SHP77 treated with DMSO at 0.1 percent for 48 hours (cell line): ENCODE results near the gene BRINP3.
"Not testable (repeated sequence)": the region's sequence is repeated elsewhere in the genome, so short reads cannot be mapped to it uniquely, and the experiment has no call there.

ENCODE experiments used
- DNase-seq: peaks from one replicate; lab custom pipeline; 2025; lab: John Stamatoyannopoulos, UW

The BRINP3 gene

DNA sequence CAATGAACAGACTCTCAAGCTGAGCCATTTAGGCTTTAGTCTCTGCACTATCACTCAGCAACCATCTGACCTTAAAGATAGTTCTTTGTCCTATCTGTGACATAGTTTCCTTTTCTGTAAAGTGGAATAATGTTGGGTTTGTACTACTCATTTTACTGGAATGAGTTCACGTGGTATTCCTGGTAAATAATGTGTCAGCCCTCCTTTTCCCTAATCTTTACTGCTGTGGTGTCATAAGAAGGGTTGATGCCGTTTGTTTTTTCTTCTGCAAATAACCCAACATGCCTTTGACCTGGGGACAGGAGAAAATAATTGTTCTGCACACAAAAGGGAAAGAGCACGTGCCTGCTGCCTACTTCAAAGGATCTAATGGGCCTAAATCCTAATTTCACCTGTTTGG lies 297.8 kb downstream of the BRINP3 start:
- DNase-seq, result no peak

DNA sequence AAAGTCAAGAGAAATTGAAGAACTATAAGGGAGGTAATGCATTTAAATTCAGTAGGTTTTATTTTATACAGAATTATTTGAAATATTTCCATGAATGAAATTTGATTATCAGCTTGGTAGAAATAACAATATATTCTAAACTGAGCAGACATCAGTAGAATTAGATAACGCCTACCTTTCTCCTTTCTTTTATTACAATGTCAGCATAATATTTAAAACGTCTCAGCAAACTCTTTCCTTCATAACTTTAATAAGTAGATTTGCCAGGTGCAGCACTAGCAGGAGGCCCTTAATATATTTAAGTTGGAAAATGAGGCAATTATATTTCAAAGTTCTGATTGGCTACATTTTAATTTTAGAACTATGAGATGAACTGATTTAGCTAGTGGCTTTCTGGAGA lies 298.8 kb downstream of the BRINP3 start:
- DNase-seq, result no peak

DNA sequence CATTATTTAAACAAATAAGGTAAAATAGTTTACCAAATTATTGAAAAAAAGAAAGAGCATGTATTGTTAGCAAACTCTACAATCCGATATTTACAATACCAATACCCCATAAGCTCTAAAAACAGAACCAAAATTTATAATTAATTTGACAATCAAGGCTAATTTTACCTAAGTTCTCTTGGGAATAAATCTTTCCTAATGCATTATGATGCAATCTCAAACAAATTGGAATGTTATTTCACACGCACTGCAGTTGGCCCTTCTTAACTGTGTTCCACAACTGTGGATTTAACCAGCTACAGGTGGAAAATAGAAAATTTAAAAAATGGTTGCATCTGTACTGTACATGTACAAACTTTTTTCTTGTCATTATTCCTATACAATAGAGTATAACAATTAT lies 300.1 kb downstream of the BRINP3 start:
- DNase-seq, result no peak

DNA sequence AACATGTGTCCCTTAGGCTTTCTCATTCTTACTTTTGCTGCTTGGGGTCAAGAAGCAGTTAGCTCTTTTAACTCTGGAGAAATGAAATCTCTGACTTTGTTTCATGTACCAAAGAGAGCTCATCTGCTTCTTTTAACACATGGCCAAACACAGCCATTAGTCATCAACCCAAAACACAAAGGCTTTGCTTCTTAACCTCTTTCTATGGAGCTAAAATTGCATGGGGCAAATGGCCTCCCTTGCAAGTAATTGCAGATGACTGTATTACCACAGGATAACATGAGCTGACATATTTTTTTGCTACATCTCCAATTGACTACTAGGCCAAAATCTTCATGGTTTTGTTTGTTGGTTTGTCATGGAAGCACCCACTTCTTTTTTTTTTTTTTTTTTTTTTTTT lies 300.9 kb downstream of the BRINP3 start:
- no peak for DNase-seq

DNA sequence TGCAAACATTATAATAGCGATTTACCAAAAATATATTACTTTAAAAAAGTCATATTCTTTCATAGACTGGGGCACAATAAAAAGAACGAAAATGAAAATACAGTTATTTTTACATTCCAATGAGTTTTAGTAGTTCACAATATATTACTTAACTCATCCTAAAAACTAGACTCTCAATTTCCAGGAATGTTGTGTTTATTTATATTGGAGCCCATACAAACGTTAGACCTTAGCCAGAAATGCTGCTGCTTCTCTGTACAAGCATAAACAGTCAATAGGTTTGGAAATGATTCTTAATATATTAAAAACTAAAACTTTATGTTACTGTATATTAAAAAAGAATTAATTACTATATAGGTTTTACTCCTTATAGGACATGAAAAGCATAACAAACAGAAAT lies 302.3 kb downstream of the BRINP3 start:
- no peak for DNase-seq

DNA sequence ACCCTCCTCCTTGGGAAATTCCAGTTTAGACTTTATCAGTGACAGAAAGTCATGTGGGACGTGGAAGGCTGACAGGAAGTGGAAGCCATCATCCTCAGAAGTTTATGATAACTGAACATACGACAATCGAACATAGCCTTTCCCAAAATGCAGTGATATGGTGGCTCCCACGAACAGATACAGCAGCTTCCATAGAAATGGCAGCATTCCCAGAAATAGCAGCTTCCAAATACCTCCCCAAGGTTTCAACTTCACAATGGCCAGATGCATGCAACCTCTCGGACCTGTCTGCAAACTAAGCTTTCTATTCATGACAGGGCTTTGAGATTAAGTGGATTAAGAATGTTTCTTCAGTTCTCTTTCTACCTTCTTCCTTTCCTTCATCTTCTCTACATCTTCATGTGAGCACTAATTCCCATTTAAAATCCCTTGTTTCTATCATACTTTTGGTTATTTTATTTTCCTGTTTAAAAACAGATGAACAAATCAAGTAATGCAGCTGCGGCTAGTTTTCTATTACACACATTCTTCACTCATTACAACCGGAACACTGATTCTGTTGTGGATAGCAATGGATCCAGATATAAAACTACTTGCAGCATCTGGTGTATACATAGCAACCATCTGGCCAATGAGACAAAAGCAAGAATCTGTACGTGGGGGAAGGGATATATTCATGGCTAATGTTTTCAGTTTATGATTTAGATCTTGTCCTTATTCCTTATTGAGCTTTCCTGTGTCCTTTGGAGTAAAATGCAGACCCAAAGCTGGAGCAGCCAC lies 304.8 kb downstream of the BRINP3 start:
- no peak for DNase-seq

DNA sequence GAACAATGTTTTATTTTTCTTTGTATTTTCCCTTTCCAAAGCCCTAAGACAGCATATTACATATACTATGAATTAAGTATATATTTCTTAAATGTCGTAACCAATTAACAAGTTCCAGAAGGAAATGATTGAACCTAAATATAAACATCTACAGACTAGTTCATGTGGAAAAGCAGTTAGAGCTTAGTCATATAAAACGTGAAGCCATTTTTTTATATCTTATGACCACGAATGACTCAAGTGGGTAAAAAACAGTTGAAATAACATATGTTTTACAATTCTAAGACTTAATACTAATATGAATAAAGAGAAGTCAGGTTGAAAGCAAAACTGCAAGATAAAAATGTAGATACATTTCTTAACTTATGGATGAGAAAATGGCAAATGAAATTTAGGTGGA lies 307.3 kb downstream of the BRINP3 start:
- DNase-seq, result no peak

DNA sequence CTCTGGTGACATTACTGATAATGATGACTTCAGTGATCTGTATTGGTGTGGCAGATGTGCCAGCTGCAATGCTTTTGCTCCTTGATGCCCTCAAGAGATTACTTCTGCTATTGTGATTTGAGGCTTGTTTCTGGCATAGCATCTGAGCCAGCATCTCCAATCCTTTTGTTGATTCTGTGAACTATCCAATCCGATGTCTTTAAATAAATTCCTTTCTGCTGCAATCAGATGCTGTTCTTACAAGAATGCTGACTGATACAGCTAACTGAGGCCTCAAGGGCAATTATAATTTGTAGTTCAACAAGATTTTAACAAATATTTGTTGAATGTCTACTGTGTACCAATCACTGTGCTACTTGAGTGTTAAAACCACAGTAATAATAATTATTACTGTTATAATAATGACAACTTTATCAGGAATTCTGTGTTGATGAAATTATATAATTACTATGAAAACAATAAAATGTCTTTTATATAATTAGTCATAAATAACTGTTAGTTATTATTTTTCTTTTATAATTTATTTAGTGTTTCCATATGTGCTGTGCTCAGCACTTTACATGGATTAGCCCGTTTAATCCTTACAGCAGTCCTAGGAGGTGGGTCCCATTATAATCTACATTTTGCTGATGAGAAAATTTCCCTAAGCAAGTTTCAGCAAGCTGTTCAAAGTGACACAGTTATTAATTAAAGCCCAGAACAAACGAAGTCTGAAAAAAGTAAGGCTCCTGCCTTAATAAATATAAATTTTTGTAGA lies 308.2 kb downstream of the BRINP3 start:
- no peak for DNase-seq

DNA sequence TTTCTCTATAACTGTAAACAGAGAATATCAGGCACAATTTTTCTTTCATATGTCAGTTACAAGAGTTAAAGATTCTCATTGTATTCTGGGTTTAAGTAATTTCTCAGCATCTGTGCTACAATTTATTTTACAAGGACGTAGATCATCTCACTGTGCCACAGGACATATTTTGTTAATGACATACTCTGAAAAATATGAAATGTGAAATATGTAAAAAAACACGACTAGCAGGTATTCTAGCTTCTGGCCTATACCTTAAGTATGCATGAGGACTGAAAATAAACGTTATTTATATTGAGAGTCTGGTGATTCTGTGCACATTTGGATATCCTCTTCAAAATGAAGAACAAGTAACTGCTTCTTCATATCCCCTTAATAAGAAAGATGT lies 308.8 kb downstream of the BRINP3 start:
- no peak for DNase-seq

DNA sequence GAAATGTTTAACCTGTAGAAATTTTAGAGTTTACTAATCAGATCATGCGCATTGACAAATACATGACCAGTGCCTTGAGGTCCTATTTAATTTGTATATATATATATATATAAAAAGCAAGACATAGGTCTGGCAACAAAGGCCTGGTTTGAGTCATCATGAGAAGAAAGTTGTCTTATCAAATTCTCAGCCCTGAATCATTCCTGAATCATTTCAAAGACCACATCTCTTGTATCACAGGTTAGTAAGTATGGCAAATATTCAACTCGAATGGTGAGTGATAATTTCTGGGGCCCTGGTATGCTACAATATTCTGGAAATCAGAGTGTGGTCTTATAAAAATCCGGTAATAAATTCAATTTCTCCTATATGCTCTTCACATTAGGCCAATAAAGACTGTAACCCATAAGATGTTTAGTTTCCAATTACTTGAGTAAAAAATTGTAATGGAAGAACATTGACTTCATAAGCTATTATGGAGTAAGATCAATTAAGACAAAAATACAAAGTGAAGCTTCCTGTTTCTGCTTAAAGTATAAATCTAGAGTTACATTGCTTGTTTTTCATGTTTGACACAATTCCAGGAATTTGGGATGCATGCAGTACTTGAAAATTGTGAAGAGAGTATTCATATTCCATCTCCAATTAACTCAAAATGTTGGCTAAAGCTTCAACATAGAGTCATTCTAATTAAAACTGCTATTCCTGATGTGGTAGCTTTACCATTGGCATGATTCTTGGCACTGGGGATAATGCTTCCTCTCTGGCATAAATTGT lies 309.4 kb downstream of the BRINP3 start:
- DNase-seq, result no peak

DNA sequence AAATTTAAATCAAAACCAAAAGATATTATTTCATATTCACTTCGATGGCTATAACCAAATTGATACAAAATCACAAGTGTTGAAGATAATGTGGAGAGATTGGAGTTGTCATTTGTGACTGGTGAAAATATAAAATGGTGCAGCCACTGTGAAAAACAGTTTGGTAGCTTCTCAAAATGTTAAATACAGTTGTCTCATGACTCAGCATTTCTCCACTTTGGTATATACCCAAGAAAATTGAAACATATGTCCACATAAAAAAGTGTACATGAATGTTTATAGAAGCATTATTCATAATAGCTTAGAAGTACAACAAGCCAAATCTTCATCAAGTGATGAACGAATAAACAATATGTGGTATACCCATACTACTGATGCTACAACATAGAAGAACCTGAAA lies 318.5 kb downstream of the BRINP3 start:
- no peak for DNase-seq

DNA sequence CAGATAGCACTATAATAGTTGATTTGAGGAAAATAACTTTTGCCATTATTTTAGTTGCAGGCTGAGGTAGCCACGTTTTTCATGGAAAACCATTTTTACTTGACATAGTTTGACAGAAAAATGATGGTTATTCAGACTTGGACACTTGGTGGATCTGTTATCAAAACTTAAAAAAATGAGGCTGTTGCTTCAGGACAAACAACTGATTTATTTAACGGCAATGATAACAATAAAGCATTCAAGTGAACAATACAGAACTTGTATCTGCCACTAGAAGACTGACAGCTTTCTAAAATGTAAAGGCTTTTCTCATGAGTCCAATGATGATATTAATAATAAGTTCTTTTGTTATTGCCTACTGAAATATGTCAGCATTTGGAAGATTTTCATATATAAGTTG lies 322.9 kb downstream of the BRINP3 start:
- DNase-seq, result no peak

DNA sequence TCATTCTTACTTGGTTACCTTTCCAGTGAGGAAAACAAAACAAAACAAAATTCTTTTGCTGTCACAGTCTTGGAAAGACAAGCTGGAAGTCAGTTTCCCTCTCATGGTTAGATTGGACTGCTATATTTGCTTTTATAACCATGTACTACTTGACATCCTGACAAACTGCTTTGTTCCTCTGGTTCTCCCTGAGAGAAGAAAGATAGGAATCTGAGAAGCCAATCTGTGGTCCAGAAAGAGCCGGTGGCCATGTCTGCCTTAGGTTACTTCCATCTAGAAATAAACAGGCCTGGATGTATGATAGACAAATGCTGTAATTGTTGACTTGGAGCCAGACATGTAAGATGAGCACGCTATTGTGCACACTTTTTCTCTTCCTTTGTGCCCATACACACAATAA lies 330.0 kb downstream of the BRINP3 start:
- no peak for DNase-seq

DNA sequence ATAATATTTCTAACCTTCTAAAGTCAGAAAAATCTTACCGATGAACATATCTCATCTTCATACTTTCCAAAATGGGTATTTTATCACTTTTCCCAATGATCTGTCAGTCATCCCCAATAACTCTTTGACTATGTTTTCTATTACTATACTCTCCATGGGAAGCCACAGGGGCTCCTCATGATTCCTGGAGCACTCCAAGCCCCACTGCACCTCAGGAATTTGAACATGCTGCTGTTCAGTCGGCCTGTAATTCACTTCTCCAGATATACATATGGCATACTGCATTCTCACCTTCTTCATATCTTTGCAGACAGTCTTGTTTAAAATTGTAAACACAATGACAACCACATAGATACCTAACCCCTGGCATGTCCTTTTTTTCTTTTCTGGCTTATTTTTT lies 333.0 kb downstream of the BRINP3 start:
- no peak for DNase-seq

DNA sequence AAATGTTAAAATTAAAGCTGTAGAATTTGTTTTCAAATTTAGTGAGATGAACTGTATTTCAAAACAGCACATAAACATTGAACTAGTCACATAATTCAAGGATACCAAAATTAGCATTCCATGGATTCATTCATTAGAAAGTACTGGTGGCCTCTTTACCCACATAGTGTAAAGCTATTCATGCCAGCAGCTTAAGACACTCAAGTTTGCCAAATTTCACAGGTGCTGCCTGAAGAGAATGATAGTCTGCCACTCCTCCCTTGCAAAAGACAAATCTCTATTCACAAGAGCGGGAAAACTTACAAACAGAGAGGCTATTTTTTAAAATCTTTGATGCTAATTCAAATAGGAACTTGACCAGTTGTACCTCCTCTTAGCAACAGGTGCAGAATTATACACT lies 337.0 kb downstream of the BRINP3 start:
- DNase-seq, result no peak

DNA sequence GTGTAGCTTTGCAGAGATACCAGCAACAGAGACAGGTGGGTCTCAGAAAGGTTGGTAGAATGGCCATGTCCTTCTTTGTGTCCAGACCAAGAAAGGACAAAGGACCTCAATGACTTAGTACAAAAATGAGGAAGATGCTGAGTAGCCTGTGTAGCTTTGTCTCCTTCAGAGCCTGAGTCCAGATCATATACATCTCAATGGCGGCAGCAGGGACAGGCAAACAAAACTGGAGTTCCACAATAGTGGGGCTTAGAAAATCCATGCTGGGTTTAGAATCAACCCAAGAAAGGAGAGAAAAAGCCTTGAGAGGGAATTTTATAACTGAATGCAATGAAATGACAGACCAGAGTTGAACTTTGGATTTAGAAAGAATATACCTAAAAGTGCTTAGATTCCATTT lies 339.0 kb downstream of the BRINP3 start:
- DNase-seq, result no peak

DNA sequence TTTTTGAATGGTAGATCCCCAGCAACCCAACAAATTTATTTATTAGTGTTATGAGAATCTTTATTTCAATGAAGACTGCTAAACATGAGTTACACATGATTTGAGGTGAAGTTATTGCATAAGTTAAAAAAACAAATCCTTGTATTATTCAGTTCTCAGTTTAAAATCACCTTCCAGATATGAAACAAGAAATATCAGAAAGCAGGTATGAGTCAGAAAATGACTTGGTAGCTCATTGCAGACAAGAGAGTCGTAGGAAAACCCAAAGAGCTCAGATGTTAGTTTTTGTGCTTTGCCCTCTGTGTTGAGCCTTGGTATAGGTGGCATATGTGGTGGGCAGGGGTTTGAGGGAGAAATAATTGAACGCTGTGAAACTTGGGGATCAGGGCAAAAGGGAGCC lies 339.4 kb downstream of the BRINP3 start:
- DNase-seq, result no peak

DNA sequence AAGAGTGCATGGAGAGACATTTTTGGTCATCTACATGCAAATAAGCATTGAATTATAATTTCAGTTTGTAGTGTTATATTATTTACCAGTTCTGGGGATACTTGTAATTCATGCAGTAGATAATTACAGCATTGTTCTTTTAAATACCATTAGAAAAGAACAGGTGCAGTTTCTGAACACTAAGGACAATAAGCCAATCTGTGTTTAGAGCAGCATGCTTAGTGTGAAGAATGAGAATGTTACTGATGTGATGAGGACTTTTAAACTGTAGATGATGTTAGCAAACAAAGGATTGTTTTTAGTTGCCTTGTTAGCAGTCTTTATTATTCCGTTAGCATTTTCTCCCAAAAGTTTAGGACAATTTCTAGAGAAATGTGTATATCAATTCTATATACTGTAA lies 348.3 kb downstream of the BRINP3 start:
- no peak for DNase-seq

DNA sequence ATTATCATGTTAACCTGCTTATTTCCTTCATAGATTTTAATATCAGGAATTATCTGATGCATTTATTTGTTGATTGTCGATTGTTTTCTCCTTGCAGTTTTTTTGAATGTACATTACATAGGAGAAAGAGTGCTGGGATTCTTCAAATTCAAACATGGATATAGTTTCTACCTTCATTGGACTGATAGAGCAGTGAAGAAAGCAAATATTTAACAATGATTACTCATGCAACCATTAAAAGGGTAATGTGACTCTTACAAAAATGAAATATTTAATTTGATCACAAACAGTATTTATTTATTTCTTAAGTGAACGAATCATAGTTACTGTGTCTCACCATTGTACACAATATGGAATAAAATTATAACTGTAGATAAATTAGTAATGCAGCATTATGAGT lies 350.9 kb downstream of the BRINP3 start:
- DNase-seq, result no peak

DNA sequence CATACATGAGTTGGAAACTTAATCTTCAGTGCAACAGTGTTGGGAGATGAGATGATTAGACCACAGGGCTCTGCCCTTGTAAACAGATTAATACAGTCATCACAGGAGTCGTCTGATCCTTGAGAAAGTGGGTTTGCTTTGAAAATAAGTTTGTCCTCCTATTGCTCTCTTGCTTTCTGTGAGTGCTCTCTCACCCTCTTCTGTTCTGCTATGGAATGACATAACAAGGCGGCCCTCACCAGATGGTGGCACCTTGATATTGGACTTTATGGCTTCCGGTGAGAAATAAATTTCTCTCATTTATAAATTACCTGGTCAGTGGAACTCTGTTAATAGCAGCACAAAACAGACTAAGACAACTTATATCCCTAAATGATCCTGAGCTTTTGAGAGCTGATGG lies 353.6 kb downstream of the BRINP3 start:
- no peak for DNase-seq

DNA sequence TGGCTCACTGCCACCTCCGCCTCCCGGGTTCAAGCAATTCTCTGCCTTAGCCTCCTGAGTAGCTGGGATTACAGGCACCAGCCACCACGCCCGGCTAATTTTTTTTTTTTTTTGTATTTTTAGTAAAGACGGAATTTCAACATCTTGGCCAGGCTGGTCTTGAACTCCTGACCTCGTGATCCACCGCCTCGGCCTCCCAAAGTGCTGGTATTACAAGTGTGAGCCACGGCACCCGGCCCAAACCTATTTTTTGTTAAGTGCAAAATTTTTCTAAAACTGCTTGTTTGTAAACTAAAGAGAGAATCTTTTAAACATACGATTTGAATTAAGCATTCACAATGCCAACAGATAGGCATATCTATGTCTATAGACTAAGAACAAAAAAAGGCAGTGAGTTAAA lies 357.1 kb downstream of the BRINP3 start:
- not testable (repeated sequence) for DNase-seq

DNA sequence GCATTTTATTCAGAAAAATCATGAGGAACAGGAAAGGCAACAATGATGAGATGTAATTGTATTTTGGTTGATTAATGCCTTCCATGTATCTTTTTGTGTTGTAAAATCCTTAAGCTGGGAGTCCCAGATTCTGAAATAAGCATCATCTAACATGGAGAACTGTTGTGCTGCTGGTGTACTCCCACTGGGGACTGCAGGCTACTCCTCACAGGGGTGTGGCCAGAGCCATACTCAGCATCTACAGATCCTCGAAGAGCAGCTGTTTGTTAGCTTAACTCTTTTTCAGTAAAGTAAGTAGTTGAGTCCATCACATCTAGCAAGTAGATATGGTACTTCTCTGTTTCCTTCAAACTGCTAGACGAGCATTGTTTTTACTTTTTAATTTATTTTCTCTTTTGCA lies 358.0 kb downstream of the BRINP3 start:
- no peak for DNase-seq

DNA sequence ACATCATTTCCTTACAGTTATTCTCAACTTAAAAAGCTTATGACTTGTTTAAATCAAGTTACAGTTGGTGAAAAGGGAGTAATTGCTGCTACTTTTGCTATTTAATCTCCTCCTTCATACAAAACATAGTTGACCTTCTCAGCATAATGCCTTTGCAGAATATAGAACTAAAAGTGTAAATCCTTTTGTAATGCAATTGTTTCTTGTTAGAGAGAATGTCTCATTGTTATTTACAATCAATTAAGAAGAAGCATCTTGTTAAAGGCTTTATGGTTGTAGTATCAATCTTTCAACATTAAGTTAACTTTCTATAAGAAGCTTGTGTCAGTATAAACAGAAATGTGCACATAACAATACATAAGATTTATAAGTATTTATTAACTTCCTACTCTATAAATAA lies 360.7 kb downstream of the BRINP3 start:
- no peak for DNase-seq
